Karpas-422 (cell line): Measurements from ENCODE around the gene POC1A. TPM values are rescaled to one million over a fixed set of nuclear protein-coding genes. Genes with fewer than 3 reads are reported as not detected.

Source experiments
- DNase-seq: peaks from one replicate; pipeline ENCODE4 v3.0.0-alpha.2; 2015
- H2AFZ ChIP-seq: fragments of 200-600 bp; sonication (generic); 2 replicates; pipeline ENCODE4 v1.6.1; 2014; ENCODE audit warnings: antibody characterized with exemption, low read length, mixed read lengths
- H3K27ac ChIP-seq: fragments of 200-600 bp; sonication (generic); 2 replicates; pipeline ENCODE4 v1.5.1; 2014; ENCODE audit warnings: mild to moderate bottlenecking, low read length, moderate library complexity
- H3K27me3 ChIP-seq: fragments of 200-600 bp; sonication (generic); 2 replicates; pipeline ENCODE4 v1.6.1; 2014; ENCODE audit warnings: low read length, mixed read lengths
- H3K36me3 ChIP-seq: fragments of 200-600 bp; sonication (generic); 2 replicates; pipeline ENCODE4 v1.6.1; 2014; ENCODE audit warnings: low read length, mixed read lengths; ENCODE audit not compliant: insufficient read depth
- H3K4me1 ChIP-seq: fragments of 200-600 bp; sonication (generic); 2 replicates; pipeline ENCODE4 v1.6.1; 2014; ENCODE audit warnings: mild to moderate bottlenecking, low read length, mixed read lengths
- H3K4me2 ChIP-seq: fragments of 200-600 bp; sonication (generic); 2 replicates; pipeline ENCODE4 v1.6.1; 2014; ENCODE audit warnings: low read length, low read depth, mild to moderate bottlenecking; ENCODE audit not compliant: poor library complexity, severe bottlenecking
- H3K4me3 ChIP-seq: fragments of 200-600 bp; sonication (generic); 2 replicates; pipeline ENCODE4 v1.5.1; 2014; ENCODE audit warnings: mild to moderate bottlenecking, antibody characterized with exemption, low read length, mixed read lengths
- H3K79me2 ChIP-seq: fragments of 200-600 bp; sonication (generic); 2 replicates; pipeline ENCODE4 v1.6.1; 2014; ENCODE audit warnings: mild to moderate bottlenecking, low read length, mixed read lengths
- H3K9ac ChIP-seq: fragments of 200-600 bp; sonication (generic); 2 replicates; pipeline ENCODE4 v1.6.0; 2014; ENCODE audit warnings: low read length
- H3K9me2 ChIP-seq: fragments of 200-600 bp; sonication (generic), shearing (Covaris generic); replicated peaks from 2 replicates; pipeline ENCODE4 v1.6.0; 2014; ENCODE audit warnings: mild to moderate bottlenecking, low read length, moderate library complexity; ENCODE audit not compliant: insufficient read depth
- H3K9me3 ChIP-seq: fragments of 300-700, 200-600 bp; sonication (generic); 2 replicates; pipeline ENCODE4 v1.6.1; 2014; ENCODE audit warnings: low read length, mixed read lengths
- H4K20me1 ChIP-seq: fragments of 200-600 bp; sonication (generic); 2 replicates; pipeline ENCODE4 v1.6.1; 2014; ENCODE audit warnings: mild to moderate bottlenecking, antibody characterized with exemption, low read length, low read depth; ENCODE audit not compliant: insufficient read depth
- total RNA-seq: library from RNA; depleted of rRNA; stranded (reverse); fragments of >200 nt; shearing (Covaris generic); gene quantifications from 2 replicates; pipeline ENCODE4 v1.2.3, GENCODE V29; 2014; ENCODE audit warnings: low replicate concordance

POC1A gene
- total RNA-seq, 1 experiment from 2014 or later: 12.7 TPM

GRCh38 chr3:52197499-52197841 lies 43.2 kb upstream of the POC1A start:
- peaks cover 21% of the 10 kb centered on the region for H3K79me2 ChIP-seq
- H3K27me3 ChIP-seq: no peaks in the 10 kb centered on the region
- no peaks in the 10 kb centered on the region for H3K9me3 ChIP-seq
- no peak overlapping the region for H3K27ac ChIP-seq
- peak overlapping the region; percentile 73; the same call in 1 of the 2 replicates for H2AFZ ChIP-seq
- H4K20me1 ChIP-seq: no peaks in the 10 kb centered on the region; the same call in 1 of the 2 replicates
- H3K4me2 ChIP-seq: peak overlapping the region; percentile 92
- peak overlapping the region; percentile 97 for H3K4me3 ChIP-seq
- H3K9me2 ChIP-seq: no peaks in the 10 kb centered on the region
- H3K9ac ChIP-seq: peak overlapping the region; percentile 97
- H3K4me1 ChIP-seq: peaks cover 42% of the 10 kb centered on the region
- no peak for DNase-seq
- H3K36me3 ChIP-seq: peaks cover 9% of the 10 kb centered on the region; the same call in 1 of the 2 replicates

- no peaks in the 10 kb centered on the region; the same call in 1 of the 2 replicates for H4K20me1 ChIP-seq
- H3K4me1 ChIP-seq: peaks cover 37% of the 10 kb centered on the region
- H3K9me2 ChIP-seq: no peaks in the 10 kb centered on the region
- DNase-seq: no peak
- H3K27me3 ChIP-seq: no peaks in the 10 kb centered on the region
- peak overlapping the region; percentile 97; the same call in 1 of the 2 replicates for H3K4me3 ChIP-seq
- H3K9ac ChIP-seq: peak overlapping the region; percentile 97
- H3K36me3 ChIP-seq: peaks cover 7% of the 10 kb centered on the region; the same call in 1 of the 2 replicates
- no peaks in the 10 kb centered on the region for H3K9me3 ChIP-seq
- H3K4me2 ChIP-seq: peak overlapping the region; percentile 92
- H3K79me2 ChIP-seq: peaks cover 21% of the 10 kb centered on the region
- H2AFZ ChIP-seq: no peak overlapping the region
- no peak overlapping the region for H3K27ac ChIP-seq
These were observed 42.8 kb upstream of the POC1A start for GRCh38 chr3:52196977-52197376.

GRCh38 chr3:52195823-52196331 lies 41.7 kb upstream of the POC1A start:
- Histone ChIP-seq H3K9ac (no peak overlapping the region), H3K27me3 (no peaks in the 10 kb centered on the region), H3K4me1 (peaks cover 27% of the 10 kb centered on the region), H3K4me2 (no peak overlapping the region), H3K9me3 (no peaks in the 10 kb centered on the region), H3K36me3 (peaks cover 7% of the 10 kb centered on the region; the same call in 1 of the 2 replicates), H4K20me1 (no peaks in the 10 kb centered on the region; the same call in 1 of the 2 replicates), H3K79me2 (peaks cover 21% of the 10 kb centered on the region), H3K9me2 (no peaks in the 10 kb centered on the region), H2AFZ (no peak overlapping the region), H3K27ac (no peak overlapping the region), H3K4me3 (no peak overlapping the region)
- DNase-seq: no peak

GRCh38 chr3:52195291-52195597 lies 41.0 kb upstream of the POC1A start:
- DNase-seq: no peak
- Histone ChIP-seq H3K4me2 (no peak overlapping the region), H3K4me1 (peaks cover 22% of the 10 kb centered on the region), H3K36me3 (peaks cover 6% of the 10 kb centered on the region; the same call in 1 of the 2 replicates), H3K27me3 (no peaks in the 10 kb centered on the region), H4K20me1 (no peaks in the 10 kb centered on the region; the same call in 1 of the 2 replicates), H3K9me2 (no peaks in the 10 kb centered on the region), H3K27ac (no peak overlapping the region), H3K9me3 (no peaks in the 10 kb centered on the region), H2AFZ (no peak overlapping the region), H3K9ac (no peak overlapping the region), H3K4me3 (no peak overlapping the region), H3K79me2 (peaks cover 16% of the 10 kb centered on the region)

GRCh38 chr3:52194485-52195290 lies 40.5 kb upstream of the POC1A start:
- H4K20me1 ChIP-seq: no peaks in the 10 kb centered on the region; the same call in 1 of the 2 replicates
- no peak overlapping the region for H3K9ac ChIP-seq
- peaks cover 4% of the 10 kb centered on the region; the same call in 1 of the 2 replicates for H3K36me3 ChIP-seq
- no peak for DNase-seq
- H3K27me3 ChIP-seq: no peaks in the 10 kb centered on the region
- no peak overlapping the region for H2AFZ ChIP-seq
- peaks cover 20% of the 10 kb centered on the region for H3K4me1 ChIP-seq
- H3K9me2 ChIP-seq: no peaks in the 10 kb centered on the region
- peaks cover 15% of the 10 kb centered on the region for H3K79me2 ChIP-seq
- H3K27ac ChIP-seq: no peak overlapping the region
- H3K4me3 ChIP-seq: no peak overlapping the region
- no peak overlapping the region for H3K4me2 ChIP-seq
- H3K9me3 ChIP-seq: no peaks in the 10 kb centered on the region

- Histone ChIP-seq H3K36me3 (no peaks in the 10 kb centered on the region), H3K9me2 (no peaks in the 10 kb centered on the region), H4K20me1 (no peaks in the 10 kb centered on the region), H3K4me3 (no peak overlapping the region), H3K27ac (no peak overlapping the region), H3K9me3 (no peaks in the 10 kb centered on the region), H3K4me2 (no peak overlapping the region), H2AFZ (no peak overlapping the region), H3K79me2 (peaks cover under 1% of the 10 kb centered on the region), H3K4me1 (peaks cover 15% of the 10 kb centered on the region), H3K27me3 (no peaks in the 10 kb centered on the region), H3K9ac (no peak overlapping the region)
- no peak for DNase-seq
These were observed 38.8 kb upstream of the POC1A start for GRCh38 chr3:52193065-52193464.

- no peak overlapping the region for H3K4me3 ChIP-seq
- H3K27ac ChIP-seq: no peak overlapping the region
- peaks cover 6% of the 10 kb centered on the region; the same call in 1 of the 2 replicates for H3K4me1 ChIP-seq
- no peaks in the 10 kb centered on the region for H4K20me1 ChIP-seq
- no peak overlapping the region for H3K4me2 ChIP-seq
- no peak overlapping the region for H3K9ac ChIP-seq
- no peaks in the 10 kb centered on the region for H3K27me3 ChIP-seq
- no peaks in the 10 kb centered on the region for H3K36me3 ChIP-seq
- no peak for DNase-seq
- H3K9me2 ChIP-seq: no peaks in the 10 kb centered on the region
- H3K9me3 ChIP-seq: no peaks in the 10 kb centered on the region
- H2AFZ ChIP-seq: no peak overlapping the region
- H3K79me2 ChIP-seq: no peaks in the 10 kb centered on the region
These were observed 37.4 kb upstream of the POC1A start for GRCh38 chr3:52191663-52192062.

GRCh38 chr3:52190294-52191074 lies 36.3 kb upstream of the POC1A start:
- no peaks in the 10 kb centered on the region for H3K79me2 ChIP-seq
- no peak overlapping the region for H3K9ac ChIP-seq
- no peak overlapping the region for H3K4me2 ChIP-seq
- peaks cover 6% of the 10 kb centered on the region; the same call in 1 of the 2 replicates for H3K4me1 ChIP-seq
- no peak for DNase-seq
- H2AFZ ChIP-seq: no peak overlapping the region
- H3K9me2 ChIP-seq: no peaks in the 10 kb centered on the region
- H3K9me3 ChIP-seq: no peaks in the 10 kb centered on the region
- no peaks in the 10 kb centered on the region for H3K36me3 ChIP-seq
- H3K4me3 ChIP-seq: no peak overlapping the region
- no peaks in the 10 kb centered on the region for H4K20me1 ChIP-seq
- no peak overlapping the region for H3K27ac ChIP-seq
- H3K27me3 ChIP-seq: no peaks in the 10 kb centered on the region
